NCI-H226 (cell line): Measurements from ENCODE around the gene LRRC4C.

Experiments used
- DNase-seq: peaks from one replicate; pipeline ENCODE4 v3.0.0-alpha.2; 2015

The LRRC4C gene

DNA sequence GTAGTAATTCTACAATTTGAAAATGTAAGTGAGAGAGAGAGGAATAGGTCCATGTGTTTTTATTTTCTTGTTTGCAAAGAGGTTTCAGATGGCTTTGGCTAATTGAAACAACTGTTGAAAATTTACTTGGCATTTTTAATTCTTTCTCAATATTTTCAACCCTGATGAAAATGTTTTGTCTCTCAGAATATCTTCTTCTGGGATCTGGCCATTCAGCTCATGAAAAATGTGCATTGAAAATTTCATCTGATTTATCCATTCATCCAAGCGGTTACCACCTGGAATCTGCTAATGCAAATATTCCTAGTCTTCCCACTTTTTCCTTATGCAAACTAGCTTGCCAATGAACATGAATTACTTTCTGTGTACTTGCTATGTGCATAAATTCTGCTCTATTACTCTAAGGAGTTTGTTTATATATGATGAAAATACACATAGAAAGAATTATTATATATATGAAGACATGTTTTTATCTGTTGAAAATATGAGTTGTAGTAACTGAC lies 621.2 kb downstream of the LRRC4C start:
- no peak for DNase-seq

DNA sequence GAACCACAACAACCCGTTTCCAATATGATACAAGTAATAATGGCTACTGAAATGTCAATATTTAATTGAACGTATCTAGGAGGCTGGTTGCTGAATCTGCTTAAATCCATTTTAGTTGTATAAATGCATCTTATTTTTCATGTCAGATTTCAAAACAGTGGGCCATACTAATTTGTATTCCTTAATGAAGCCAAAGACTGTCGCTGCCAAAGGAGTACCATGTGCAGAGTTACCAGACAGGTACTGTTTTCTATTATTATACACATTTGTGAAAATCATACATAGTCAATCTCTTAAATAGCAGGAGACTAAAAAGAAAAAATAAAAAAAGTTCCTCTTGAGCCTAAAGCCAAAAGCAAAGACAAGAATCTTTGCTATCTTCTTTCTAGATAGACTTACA lies 632.3 kb downstream of the LRRC4C start:
- DNase-seq = no peak

DNA sequence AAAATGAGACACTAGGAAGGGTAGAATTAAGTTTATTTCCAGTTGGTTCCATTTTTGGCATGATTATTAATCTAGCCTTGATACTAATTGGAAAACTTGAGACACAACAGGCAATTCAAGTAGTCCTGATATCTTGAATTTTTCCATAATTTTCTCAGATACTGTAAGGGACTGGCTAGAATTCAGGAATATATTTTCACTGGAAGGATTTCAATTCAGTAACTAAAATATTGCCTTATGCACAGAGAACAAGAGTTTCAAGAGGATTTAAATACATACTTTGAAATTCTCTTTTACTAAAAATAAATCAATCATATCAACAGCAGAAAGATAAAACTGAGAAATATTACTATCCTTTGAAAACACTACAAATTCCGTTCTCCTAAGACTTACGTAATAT lies 632.9 kb downstream of the LRRC4C start:
- DNase-seq = no peak

DNA sequence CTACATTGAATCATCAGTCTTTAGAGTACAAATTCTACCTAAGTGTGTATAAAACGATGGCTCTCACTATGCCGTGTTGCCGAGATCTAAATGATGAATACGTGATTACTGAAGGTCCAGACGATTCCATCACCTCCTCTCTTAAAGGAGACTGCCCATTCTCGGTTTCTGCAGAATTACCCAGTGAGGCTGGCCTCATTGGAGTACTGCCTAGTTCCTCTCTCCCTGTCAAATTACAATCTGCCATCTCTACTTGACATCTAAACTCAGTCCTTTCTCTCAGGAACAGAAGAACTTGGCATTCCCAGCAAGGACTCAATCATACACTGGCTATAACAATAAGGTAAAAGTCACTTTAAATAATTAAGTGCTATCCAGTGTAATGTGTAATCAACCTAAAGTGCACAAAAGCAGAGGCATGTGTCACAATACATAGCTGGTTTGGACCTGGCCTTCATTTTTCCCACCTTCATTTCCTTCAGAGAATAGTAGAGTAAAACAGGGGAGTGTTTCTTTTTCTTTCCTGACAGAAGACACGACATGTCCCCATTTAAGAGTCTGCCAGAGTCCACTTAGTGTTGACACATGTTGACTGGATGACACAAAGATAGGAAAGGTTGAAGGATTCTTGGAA lies 634.1 kb downstream of the LRRC4C start:
- DNase-seq = no peak

DNA sequence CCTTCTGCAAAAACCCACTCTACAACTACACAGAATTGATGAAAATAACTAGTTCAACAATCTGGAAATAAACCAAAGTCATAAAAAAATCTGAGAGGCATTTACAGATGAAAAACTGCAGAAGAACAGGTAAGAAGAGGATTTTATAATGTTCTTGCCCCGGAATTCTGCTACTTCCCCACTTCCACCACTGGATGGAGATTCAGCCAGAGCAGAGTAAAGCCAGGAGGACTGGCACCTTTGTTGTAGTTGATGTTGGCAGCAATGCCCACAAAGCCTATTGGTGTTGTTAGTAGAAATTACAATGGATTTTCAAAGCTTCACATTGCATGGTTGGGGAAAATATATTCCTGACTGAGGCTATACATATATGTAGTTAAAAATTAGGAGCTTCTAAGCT lies 640.2 kb downstream of the LRRC4C start:
- no peak for DNase-seq

DNA sequence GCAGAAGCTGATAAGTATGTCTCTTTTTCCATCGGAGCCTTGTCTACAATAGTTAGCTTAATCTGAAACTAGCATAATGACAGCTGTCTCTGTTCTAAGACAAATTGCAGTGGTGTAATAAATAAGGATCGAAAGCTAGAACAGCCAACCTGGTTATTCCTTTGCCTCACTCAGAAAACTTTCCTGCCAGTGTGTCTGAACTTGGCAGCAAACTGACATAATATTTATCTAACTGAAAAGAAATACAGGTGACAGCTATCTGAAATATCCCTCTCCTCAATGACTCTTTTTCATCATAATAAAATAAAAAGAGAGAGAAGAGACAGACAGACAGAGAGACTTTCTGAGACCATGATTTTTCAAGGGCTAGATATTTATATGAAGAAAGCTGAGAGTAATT lies 642.5 kb downstream of the LRRC4C start:
- DNase-seq = no peak

DNA sequence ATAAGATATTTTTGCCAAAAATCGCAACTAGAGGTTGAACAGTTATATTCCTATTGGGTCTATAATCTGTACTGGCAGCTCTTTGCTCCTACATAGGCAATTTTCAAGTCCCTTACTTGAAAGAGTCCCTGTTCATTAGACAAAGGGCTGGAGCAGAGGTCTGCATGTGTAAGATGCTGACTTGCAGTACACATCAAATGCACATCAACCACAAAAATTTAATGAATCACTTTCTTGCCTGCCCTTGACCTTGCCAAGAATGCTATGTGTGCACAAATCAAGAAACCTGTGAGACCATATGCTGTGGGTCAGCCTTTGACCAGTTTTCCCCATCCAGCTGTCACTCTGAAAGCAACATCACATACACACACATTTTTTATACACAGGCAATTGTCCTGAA lies 661.5 kb downstream of the LRRC4C start:
- DNase-seq = no peak

DNA sequence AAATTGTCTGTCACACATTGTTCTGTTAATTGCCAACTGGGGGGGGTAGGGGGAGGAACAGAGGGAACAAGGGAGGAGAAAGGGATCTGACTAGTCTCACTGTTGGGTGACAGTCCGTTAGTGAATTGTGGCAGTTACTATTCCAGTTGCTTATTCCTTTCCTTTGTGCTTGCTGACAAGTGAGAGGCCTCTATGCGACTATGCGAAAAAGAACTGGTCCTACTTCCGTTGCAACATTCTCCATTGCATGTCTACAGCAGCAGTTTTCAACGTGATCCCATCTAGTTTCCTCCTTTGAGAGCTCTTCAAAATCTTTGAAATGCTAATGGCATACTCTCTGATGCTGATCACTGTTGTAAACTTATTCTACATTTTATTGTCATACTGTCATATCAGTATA lies 672.2 kb downstream of the LRRC4C start:
- DNase-seq = no peak

DNA sequence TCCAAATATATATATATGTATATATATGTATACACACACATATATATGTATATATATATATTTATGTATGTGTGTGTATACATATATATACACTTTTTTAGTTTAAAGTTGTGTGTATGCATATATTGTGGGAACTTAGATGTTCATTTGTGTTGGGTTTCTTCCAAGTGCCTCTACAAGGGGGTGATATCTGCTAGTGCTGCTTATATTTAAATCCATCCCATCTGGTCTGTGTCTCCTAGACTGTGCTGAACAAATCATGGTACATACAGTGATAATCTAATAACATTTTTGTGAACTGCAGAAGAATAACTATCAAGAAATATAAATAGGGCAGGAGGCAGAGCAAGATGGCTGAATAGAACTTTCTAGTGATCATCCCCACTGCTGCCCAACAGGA lies 696.4 kb downstream of the LRRC4C start:
- DNase-seq = no peak

DNA sequence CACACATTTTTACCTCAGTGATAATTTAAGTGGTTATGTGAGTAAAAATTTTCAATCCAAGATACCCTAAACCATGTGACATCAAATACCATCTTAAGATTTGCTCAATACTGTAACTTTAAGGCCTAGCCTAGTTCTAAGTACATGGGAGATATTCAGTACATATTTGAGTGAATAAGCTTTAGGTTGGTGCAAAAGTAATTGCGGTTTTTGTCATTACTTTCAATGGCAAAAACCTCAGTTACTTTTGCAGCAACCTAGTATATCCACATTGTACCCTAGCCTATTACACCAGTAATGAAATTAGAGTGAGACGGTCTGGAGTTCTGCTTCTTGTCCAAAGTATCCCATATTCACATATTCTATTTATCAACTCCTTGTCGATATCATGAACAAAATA lies 700.1 kb downstream of the LRRC4C start:
- no peak for DNase-seq

DNA sequence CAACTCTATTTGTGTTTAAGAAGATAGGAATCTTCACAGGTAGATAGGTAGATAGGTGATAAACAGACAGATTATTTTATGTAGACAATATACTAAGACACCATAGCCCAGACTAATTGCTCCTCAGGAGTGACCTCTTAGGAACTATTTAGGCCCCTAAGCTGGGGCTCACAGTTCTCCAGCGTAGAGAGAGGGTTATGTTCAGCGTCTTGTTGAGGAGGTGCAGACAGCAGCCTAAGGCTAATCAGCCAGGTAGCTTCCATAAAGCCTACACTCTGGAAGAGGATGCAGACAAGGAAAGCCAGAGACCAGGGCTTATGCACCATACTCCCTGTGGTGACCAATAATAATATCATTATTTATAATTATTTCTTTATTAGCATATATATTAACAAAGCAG lies 705.2 kb downstream of the LRRC4C start:
- DNase-seq = no peak

DNA sequence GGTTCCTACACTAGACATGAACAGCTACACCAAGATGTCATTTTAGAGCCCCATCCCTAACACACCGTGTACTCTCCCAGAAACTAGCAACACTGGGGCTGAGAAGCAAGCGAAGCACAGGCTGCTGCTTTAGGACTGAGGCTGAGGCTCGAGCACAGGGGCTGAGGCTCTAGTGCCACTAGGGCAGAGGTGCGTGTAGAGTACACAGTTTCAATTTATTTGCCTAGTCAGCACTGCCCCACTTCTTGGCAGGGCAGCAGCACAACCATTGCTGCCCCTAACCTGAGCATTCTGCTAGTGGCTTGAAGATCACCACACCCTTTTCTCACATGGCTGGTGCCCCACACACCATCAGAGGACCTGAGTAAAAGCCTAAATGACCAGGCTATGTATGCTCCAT lies 713.2 kb downstream of the LRRC4C start:
- no peak for DNase-seq

DNA sequence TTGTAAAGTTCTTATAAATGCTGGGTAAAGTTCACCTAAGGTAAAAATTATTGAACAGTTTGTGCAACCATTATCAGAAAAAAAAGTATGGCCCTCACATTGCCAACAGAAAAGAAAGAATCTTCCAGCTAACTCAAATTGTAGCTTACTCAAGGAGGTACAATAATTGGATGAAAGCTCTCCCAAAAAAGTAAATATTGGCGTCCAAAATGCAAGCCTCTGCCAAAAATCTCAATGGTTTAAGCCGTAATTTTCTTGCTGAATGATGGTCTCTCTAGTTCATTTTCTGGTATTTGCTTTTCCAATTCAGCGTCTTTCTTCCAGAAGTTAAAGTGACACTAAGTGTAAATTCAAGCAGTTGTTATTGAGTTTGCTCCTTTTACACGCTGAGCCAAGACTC lies 727.3 kb downstream of the LRRC4C start:
- DNase-seq = no peak

DNA sequence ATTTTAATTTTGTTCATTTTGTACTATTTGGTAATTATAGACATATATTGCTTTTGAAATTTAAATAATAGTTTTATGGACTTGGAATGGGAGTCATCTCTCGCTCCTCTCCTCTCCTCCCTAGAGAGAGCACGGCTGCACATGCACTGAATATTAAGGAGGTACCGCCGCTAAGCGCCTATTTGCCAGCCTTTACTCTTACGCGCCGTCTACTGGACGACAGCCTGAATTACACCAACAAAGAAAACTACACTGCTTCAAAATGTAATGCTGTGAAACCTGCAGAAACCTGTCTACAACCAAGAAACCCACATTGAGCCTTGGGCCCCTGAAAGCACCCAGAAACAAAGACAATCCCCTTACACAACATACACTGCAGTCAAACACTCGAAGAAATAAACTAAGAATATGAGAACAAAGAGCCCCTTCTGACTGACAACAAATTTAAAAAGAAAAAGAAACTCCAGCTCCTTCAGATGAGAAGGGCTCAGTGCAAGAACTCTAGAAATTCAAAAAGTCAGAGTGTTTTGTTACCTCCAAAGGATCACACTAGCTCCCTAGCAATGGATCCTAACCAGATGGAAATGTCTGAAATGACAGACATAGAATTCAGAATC lies 737.2 kb downstream of the LRRC4C start:
- no peak for DNase-seq

DNA sequence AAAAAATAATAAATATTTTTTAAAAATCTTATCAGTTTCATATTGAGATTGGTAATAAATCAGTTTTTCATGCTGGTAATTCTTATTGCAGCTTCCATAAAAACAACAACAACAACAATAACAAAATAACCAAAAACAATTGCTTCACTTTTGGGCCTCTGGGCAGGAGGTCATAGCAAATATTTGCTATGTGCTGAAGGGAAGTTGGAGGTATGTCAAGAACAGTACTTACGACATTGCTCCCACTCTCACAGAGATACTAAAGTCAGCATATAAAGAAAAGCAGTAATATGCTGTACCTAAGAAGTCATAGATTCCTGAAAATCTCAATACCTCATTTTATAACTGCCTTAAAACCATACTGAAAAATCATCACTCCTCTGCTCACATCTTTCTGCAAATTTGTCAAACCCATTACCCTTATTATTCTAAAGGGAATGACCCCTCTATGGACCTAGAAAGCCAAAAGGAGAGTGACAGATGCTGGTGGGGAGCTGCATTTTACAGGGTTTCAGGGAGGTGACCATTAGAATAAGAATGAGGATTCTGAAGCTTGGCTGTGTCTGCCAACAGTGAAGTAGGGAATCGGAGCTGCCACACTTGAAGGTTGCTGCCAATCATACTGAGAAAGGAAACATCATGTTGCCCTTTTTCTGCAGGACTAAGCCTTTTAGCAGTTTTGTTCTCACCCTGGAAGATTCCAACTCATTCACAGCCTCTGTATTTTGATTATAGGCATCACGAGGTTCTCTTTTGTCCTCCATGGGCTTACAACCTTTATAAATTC lies 742.9 kb downstream of the LRRC4C start:
- DNase-seq = no peak

DNA sequence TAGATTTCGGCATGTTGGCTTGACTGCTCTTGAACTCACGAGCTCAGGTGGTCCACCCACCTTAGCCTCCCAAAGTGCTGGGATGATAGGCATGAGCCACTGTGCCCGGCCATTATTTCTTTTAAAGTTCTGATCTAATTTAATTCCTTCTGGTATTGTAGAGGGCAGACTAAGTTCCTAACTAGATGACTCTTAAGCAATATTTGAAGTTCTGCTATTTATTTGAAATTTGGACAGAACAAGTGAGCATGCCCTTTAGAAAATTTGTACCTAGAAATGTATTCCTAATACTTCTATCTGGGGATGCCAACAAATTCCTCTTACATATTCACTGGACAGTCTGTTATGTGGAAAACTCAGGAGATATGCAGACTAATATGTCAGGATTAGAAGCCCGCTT lies 746.4 kb downstream of the LRRC4C start:
- no peak for DNase-seq

DNA sequence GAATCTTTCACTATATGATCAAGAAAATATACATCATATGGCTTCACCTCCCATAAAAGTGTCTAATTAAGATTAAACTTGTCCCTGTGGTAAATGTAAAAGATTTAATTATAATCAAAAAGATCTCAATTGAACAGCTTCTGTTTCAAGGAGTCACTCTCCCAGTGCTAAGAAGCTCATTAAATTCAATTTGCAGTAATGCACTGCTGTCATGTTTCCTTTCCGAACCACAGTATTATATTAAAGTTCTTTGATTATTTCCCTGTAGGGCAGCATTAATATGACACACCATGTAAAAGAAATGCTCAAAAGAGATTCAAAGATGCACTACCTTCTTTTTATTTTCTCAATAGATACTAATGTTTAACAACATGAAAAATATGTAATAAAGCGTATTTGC lies 758.4 kb downstream of the LRRC4C start:
- no peak for DNase-seq

DNA sequence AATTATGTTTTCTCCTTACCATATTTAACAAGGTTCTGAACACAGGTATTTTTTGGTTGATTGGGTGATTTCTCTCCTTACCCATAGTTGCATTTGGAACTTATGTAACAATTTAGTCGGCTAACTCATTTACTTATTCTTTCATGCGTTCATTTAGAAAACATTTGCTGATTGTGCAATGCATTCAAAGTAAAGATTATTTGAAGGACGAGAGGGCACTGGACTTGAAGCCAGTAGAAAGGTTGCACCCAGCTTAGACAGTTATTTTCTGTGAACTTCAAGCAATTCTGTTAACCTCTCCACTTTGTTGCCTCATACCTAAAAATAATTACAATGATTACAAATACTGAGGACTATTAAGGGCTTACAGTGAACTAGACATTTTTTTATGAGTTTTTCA lies 769.6 kb downstream of the LRRC4C start:
- DNase-seq = no peak

DNA sequence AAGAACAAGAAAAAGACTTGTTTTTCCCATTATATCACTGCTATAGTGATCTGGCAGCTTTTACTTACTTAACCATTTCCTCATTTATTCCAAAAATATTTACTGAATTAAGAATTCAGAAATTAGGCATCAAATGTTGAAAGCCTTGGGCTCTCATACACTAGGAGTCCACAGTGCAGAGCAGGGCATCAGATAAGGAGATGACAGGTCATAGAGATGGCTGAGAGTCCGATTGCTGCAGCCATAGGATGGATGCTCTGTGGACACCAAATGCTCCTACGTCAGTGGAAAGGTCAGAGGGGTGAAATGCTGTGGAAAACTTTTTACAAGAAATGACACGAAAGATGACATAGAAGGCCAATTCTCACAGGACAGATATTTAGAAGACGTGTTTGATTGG lies 771.1 kb downstream of the LRRC4C start:
- DNase-seq = no peak

DNA sequence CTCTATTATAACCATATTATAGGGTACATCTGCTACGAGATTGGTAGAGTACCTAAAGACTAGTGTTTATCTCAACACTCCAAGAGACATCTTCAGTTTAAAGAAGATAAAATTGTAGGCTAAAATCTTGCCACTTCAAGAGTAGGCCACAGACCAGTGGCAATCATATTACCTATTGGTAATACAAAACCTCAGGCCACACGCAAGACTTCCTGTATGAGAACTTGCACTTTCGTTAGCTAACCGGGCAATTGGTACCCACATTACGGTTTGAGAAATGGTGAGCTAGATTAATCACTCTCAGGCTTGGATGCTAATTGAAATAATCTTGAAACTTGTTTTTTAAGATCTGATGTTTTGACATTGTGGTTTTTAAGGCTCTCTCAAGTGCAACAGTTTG lies 772.7 kb downstream of the LRRC4C start:
- DNase-seq = no peak

DNA sequence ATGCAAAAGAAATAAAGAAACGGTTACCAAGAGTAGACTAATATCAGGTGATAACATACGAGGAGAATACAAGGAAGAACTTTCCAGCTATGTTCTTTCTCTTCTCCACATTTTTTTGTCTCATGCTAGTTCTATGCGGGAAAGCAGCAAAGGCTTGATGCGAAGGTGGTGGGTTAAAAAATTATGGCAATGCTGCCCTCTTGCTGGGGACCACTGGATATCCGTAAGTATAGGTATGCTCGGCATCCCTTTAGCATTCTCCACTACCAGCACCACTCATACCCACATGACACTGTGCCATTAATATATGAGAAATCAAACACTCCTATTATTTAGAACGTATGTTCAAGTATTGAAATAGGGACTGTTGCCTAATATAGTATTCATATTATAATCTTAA lies 776.4 kb downstream of the LRRC4C start:
- DNase-seq = no peak

DNA sequence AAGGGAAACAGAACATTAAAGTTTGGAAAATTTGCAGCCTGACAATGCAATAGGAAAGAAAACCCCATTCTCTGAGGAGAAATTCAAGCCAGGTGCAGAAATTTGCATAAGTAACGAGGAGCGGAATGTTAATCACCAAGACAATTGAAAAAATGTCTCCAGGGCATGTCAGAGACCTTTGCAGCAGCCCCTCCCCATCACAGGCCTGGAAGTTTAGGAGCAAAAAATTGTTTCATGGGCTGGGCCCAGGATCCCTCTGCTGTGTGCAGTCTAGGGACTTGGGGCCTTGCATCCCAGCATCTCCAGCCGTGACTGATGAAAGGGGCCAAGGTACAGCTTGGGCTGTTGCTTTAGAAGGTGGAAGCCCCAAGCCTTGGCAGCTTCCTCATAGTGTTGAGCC lies 780.2 kb downstream of the LRRC4C start:
- no peak for DNase-seq

DNA sequence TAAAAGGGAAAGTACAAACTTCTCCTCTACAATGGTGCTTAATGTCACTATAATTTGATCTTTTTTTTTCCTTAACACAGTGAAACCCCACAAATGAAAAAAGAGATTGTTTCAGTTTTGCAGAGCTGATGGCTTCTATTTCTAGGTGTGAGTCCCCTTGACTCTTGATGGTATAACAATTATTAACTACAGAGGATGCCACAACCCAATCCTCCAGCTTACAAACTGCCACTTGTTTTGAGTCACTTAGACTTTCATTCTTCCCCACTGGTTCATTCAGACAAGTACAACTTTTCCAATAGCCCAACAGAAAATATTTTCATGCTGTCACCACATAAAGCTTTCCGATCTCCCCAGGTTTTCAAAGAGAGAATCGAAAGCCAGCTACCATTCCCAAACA lies 812.2 kb downstream of the LRRC4C start:
- no peak for DNase-seq

DNA sequence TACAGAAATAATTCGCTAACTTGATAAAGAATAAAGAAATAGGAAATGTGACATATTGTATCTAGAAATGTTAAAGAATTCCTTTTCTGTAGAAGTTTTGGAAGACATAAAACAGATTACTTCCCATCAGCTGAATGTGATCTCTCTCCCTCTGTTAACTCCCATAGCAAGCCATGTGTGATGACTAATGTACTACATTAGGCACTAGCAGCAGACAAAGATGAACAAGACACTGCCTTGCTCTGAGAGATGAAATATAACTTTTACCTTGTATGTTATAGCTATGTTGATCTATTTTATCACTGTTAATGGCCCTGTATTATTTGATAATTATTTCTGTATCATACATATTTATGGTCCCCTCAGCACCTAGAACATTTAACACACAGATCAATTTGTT lies 817.2 kb downstream of the LRRC4C start:
- no peak for DNase-seq
